ENCODE data around the gene TAF6.

DNA sequence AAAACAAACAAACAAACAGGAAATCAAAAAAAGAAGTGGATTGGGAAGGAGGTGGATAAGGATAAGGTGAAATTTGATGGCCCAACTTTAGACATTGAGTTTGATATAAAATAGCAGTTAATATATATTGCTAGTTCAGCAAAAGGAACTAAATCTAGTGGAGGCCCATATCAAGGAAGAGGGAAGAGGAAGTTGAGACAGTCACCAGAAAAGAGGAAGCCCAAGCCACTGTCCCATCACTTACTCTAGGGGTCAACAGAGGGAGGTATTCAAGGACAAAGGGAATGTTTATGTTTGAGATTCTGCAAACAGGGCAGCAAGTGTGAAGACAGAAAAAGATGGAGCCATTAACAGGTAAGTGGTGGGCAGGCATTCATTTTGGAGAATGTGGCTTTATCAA, 33.2 kb upstream of the TAF6 start:
- no peak for TF ChIP-seq EP300 (IDR thresholded peaks at IDR 0.05; ENCODE audit: borderline replicate concordance)
- no peak for TF ChIP-seq TAF1 (IDR thresholded peaks at IDR 0.05; ENCODE audit: low read depth)
- TF ChIP-seq, protein P1, sequence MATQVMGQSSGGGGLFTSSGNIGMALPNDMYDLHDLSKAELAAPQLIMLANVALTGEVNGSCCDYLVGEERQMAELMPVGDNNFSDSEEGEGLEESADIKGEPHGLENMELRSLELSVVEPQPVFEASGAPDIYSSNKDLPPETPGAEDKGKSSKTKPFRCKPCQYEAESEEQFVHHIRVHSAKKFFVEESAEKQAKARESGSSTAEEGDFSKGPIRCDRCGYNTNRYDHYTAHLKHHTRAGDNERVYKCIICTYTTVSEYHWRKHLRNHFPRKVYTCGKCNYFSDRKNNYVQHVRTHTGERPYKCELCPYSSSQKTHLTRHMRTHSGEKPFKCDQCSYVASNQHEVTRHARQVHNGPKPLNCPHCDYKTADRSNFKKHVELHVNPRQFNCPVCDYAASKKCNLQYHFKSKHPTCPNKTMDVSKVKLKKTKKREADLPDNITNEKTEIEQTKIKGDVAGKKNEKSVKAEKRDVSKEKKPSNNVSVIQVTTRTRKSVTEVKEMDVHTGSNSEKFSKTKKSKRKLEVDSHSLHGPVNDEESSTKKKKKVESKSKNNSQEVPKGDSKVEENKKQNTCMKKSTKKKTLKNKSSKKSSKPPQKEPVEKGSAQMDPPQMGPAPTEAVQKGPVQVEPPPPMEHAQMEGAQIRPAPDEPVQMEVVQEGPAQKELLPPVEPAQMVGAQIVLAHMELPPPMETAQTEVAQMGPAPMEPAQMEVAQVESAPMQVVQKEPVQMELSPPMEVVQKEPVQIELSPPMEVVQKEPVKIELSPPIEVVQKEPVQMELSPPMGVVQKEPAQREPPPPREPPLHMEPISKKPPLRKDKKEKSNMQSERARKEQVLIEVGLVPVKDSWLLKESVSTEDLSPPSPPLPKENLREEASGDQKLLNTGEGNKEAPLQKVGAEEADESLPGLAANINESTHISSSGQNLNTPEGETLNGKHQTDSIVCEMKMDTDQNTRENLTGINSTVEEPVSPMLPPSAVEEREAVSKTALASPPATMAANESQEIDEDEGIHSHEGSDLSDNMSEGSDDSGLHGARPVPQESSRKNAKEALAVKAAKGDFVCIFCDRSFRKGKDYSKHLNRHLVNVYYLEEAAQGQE (IDR thresholded peaks at IDR 0.05; ENCODE audit: low read depth) = no peak
- TF ChIP-seq, protein P2, sequence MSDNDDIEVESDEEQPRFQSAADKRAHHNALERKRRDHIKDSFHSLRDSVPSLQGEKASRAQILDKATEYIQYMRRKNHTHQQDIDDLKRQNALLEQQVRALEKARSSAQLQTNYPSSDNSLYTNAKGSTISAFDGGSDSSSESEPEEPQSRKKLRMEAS (IDR thresholded peaks at IDR 0.05) = no peak
- TF ChIP-seq RAD21 (IDR thresholded peaks at IDR 0.05; ENCODE audit: low read depth) = no peak
- TF ChIP-seq NFIC (IDR thresholded peaks at IDR 0.05) = no peak
